HCT116 (cell line): ENCODE measurements around the gene PMAIP1. TPM values are rescaled to one million over a fixed set of nuclear protein-coding genes. Genes with fewer than 3 reads are reported as not detected.

ENCODE experiments used
- ATAC-seq: fragments of 200-7000 bp; cut with Tn5 transposase; 2 replicates; pipeline ENCODE4 v1.9.1; 2020; ENCODE audit warnings: mild to moderate bottlenecking, moderate library complexity
- BruUV-seq: library from RNA; stranded (reverse); fragments of 400-500 nt; replicated peaks from 2 replicates; lab custom pipeline; 2021; lab: Mats Ljungman, UMichigan
- CTCF ChIA-PET: fragments of 300-600 bp; sonication (Branson Sonifier 250); formaldehyde crosslinking; loops from one replicate; lab custom pipeline; 2021; ENCODE audit warnings: antibody characterized with exemption; lab: Charles Lee
- POLR2A ChIA-PET: fragments of 300-600, 350-600 bp; sonication (Branson Sonifier 250); formaldehyde crosslinking; loops from one replicate; lab custom pipeline; 2021; ENCODE audit warnings: antibody characterized with exemption; lab: Charles Lee
- RAD21 ChIA-PET, 2 experiments: fragments of 300-600 bp; sonication (Branson Sonifier 250); formaldehyde crosslinking; loops; one replicate each; lab custom pipeline; 2023; ENCODE audit warnings: low total read pairs in 2 of 2; ENCODE audit not compliant: uncharacterized antibody in 2 of 2, unreplicated experiment in 2 of 2, low non-redundant PET in 1 of 2; lab: Charles Lee
- DNase-seq: peaks from one replicate; pipeline ENCODE4 v3.0.0-alpha.2; 2010; ENCODE audit warnings: low read depth, low spot score
- H2AFZ ChIP-seq: fragments of 200-600 bp; shearing (Covaris generic), sonication (generic); 2 replicates; pipeline ENCODE4 v1.6.1; 2017; ENCODE audit warnings: low read depth, mixed run types, mixed read lengths, antibody characterized with exemption, low read length; ENCODE audit not compliant: poor library complexity, severe bottlenecking
- H3K27ac ChIP-seq: 2 replicates; pipeline ENCODE4 v1.5.1; 2012; ENCODE audit warnings: low read depth, low read length
- H3K27me3 ChIP-seq: fragments of 200-600 bp; sonication (generic); 2 replicates; pipeline ENCODE4 v1.6.1; 2016; ENCODE audit warnings: mixed run types, low read length, mixed read lengths; ENCODE audit not compliant: insufficient read depth
- H3K36me3 ChIP-seq, 2 experiments: fragments of 200-500 bp in 1 of 2; fragments of 200-600 bp in 1 of 2; sonication (Bioruptor generic) in 1 of 2; sonication (generic) in 1 of 2; 2 replicates each; pipeline versions ENCODE4 v1.5.1 to v1.6.1; 2014 to 2016; ENCODE audit warnings: low read length in 2 of 2, inconsistent platforms in 1 of 2, mixed read lengths in 1 of 2, mixed run types in 1 of 2; ENCODE audit not compliant: insufficient read depth in 2 of 2, control insufficient read depth in 1 of 2
- H3K4me1 ChIP-seq, 2 experiments: fragments of 200-600 bp in 1 of 2; sonication (generic) in 1 of 2; 2 replicates each; pipeline versions ENCODE4 v1.5.1 to v1.6.1; 2012 to 2017; ENCODE audit warnings: low read length in 2 of 2, inconsistent platforms in 1 of 2, mild to moderate bottlenecking in 1 of 2, mixed read lengths in 1 of 2, mixed run types in 1 of 2, moderate library complexity in 1 of 2; ENCODE audit not compliant: insufficient read depth in 2 of 2, control insufficient read depth in 1 of 2
- H3K4me2 ChIP-seq: fragments of 200-600 bp; sonication (generic); 2 replicates; pipeline ENCODE4 v1.6.1; 2017; ENCODE audit warnings: mixed run types, low read length, mixed read lengths
- H3K4me3 ChIP-seq, 2 experiments: fragments of 200-600 bp in 1 of 2; sonication (generic) in 1 of 2; replicated peaks in 1 of 2; 2 replicates each; pipeline ENCODE4 v1.5.1; 2011 to 2016; ENCODE audit warnings: low read length in 2 of 2, control low read depth in 1 of 2, low read depth in 1 of 2, mild to moderate bottlenecking in 1 of 2, mixed read lengths in 1 of 2, mixed run types in 1 of 2
- H3K79me2 ChIP-seq: fragments of 200-600 bp; sonication (generic); 2 replicates; pipeline ENCODE4 v1.6.1; 2017; ENCODE audit warnings: mild to moderate bottlenecking, mixed run types, low read length, moderate library complexity, mixed read lengths; ENCODE audit not compliant: insufficient read depth
- H3K9ac ChIP-seq: fragments of 200-600 bp; sonication (generic); 2 replicates; pipeline ENCODE4 v1.6.1; 2016; ENCODE audit warnings: low read length, mixed read lengths
- H3K9me2 ChIP-seq: fragments of 200-600 bp; sonication (generic), shearing (Covaris generic); 2 replicates; pipeline ENCODE4 v1.6.1; 2017; ENCODE audit warnings: mixed run types, mild to moderate bottlenecking, moderate library complexity; ENCODE audit not compliant: insufficient read depth
- H3K9me3 ChIP-seq, 2 experiments: fragments of 200-500 bp in 1 of 2; fragments of 200-600 bp in 1 of 2; sonication (Bioruptor generic) in 1 of 2; sonication (generic) in 1 of 2; 2 replicates each; pipeline ENCODE4 v1.6.1; 2014 to 2017; ENCODE audit warnings: low read length in 2 of 2, mixed read lengths in 2 of 2, inconsistent platforms in 1 of 2, low read depth in 1 of 2, mild to moderate bottlenecking in 1 of 2, mixed run types in 1 of 2, moderate library complexity in 1 of 2; ENCODE audit not compliant: control insufficient read depth in 1 of 2, insufficient read depth in 1 of 2
- H4K20me1 ChIP-seq: fragments of 200-600 bp; sonication (generic), shearing (Covaris generic); 2 replicates; pipeline ENCODE4 v1.6.1; 2017; ENCODE audit warnings: mixed run types, mild to moderate bottlenecking, moderate library complexity; ENCODE audit not compliant: insufficient read depth
- CBX3 ChIP-seq: IDR thresholded peaks from 2 replicates; pipeline ENCODE4 v1.6.1; 2012; ENCODE audit warnings: low read depth
- EGR1 ChIP-seq: IDR thresholded peaks from 2 replicates; pipeline ENCODE4 v1.6.1; 2012; ENCODE audit warnings: low read depth
- ELF1 ChIP-seq: IDR thresholded peaks from 2 replicates; pipeline ENCODE4 v1.6.1; 2012; ENCODE audit warnings: low read depth, borderline replicate concordance
- EZH2 ChIP-seq: fragments of 200-600 bp; sonication (generic); IDR thresholded peaks from 2 replicates; pipeline ENCODE4 v1.6.1; 2017; ENCODE audit warnings: antibody characterized with exemption, mixed run types
- EZH2phosphoT487 ChIP-seq: fragments of 200-600 bp; IDR thresholded peaks from 2 replicates; pipeline ENCODE4 v1.6.1; 2018; ENCODE audit warnings: antibody characterized with exemption, borderline replicate concordance
- FOSL1 ChIP-seq: IDR thresholded peaks from 2 replicates; pipeline ENCODE4 v1.6.1; 2012; ENCODE audit warnings: low read depth
- JUND ChIP-seq: IDR thresholded peaks from 2 replicates; pipeline ENCODE4 v1.6.1; 2012
- POLR2A ChIP-seq: IDR thresholded peaks from 2 replicates; pipeline ENCODE4 v1.7.0; 2011; ENCODE audit warnings: borderline replicate concordance; ENCODE audit not compliant: insufficient read depth, insufficient read length; ENCODE audit errors: extremely low read depth
- POLR2AphosphoS5 ChIP-seq: IDR thresholded peaks from 2 replicates; pipeline ENCODE4 v1.6.1; 2011; ENCODE audit warnings: mild to moderate bottlenecking, low read depth, low read length, moderate library complexity
- RAD21 ChIP-seq: IDR thresholded peaks from 2 replicates; pipeline ENCODE4 v1.6.1; 2012; ENCODE audit warnings: low read depth, mild to moderate bottlenecking
- SIN3A ChIP-seq: IDR thresholded peaks from 2 replicates; pipeline ENCODE4 v1.6.1; 2012; ENCODE audit warnings: low read depth
- SP1 ChIP-seq: IDR thresholded peaks from 2 replicates; pipeline ENCODE4 v1.6.1; 2012; ENCODE audit warnings: low read depth
- SRF ChIP-seq: IDR thresholded peaks from 2 replicates; pipeline ENCODE4 v1.6.1; 2012; ENCODE audit warnings: low read depth
- TCF7L2 ChIP-seq: IDR thresholded peaks from 2 replicates; pipeline ENCODE4 v1.7.0; 2011; ENCODE audit warnings: borderline replicate concordance, inconsistent platforms; ENCODE audit not compliant: insufficient read depth, insufficient read length; ENCODE audit errors: extremely low read depth
- YY1 ChIP-seq: IDR thresholded peaks from 2 replicates; pipeline ENCODE4 v1.6.1; 2011; ENCODE audit warnings: low read length, low read depth, moderate library complexity, mild to moderate bottlenecking; ENCODE audit not compliant: insufficient replicate concordance; ENCODE audit errors: extremely low read depth
- ZFX ChIP-seq: fragments of 450-650 bp; IDR thresholded peaks from 2 replicates; pipeline ENCODE4 v1.6.1; 2017
- ZNF274 ChIP-seq: fragments of 200-500 bp; sonication (Bioruptor generic); IDR thresholded peaks from 2 replicates; pipeline ENCODE4 v1.6.1; 2014; ENCODE audit warnings: mild to moderate bottlenecking, low read depth, low read length, inconsistent platforms
- intact Hi-C: fragments of 100-400 bp; cut with micrococcal nuclease; formaldehyde crosslinking; loops from 2 replicates; pipeline ENCODE4 v1.10.0; 2022
- total RNA-seq: library from RNA; stranded (reverse); gene quantifications from one replicate; pipeline ENCODE4 v1.2.1, GENCODE V29; 2021; ENCODE audit not compliant: unreplicated experiment
- TF ChIP-seq, protein P1 (sequence below): IDR thresholded peaks from 2 replicates; pipeline ENCODE4 v1.6.1; 2012
- TF ChIP-seq, protein P2 (sequence below): IDR thresholded peaks from 2 replicates; pipeline ENCODE4 v1.6.1; 2012; ENCODE audit warnings: low read depth
- TF ChIP-seq, protein P3 (sequence below), 3 experiments: fragments of 200-600 bp in 1 of 3; sonication (generic) in 1 of 3; IDR thresholded peaks in 2 of 3; conservative IDR thresholded peaks in 1 of 3; 2 replicates each; pipeline ENCODE4 v1.5.1; 2012 to 2017; ENCODE audit warnings: low read depth in 2 of 3, low read length in 2 of 3, antibody characterized with exemption in 1 of 3, borderline replicate concordance in 1 of 3, control low read depth in 1 of 3, mild to moderate bottlenecking in 1 of 3, mixed read lengths in 1 of 3, mixed run types in 1 of 3, moderate library complexity in 1 of 3; ENCODE audit not compliant: insufficient read depth in 1 of 3
- TF ChIP-seq, protein P4 (sequence below): IDR thresholded peaks from 2 replicates; pipeline ENCODE4 v1.6.1; 2012

The PMAIP1 gene
- total RNA-seq, 1 experiment from 2014 or later = 66.7 TPM

DNA sequence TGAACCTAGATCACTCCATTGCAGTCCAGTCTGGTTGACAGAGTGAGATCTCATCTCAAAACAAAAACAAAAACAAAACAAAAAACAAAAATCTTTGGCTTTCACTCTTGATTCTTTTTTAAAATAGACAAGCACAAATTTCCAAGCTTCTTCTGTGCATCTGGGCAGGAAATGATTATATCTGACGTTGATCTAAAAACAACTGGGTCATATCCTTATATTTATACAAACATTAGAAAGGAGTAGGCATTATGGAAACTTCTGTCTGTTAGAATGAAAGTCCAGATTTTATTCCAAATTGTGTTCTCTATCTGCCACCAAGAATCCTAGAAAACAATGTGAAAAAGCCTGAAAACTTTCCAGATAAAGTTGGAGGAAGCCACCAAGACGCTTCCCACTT is 26.2 kb upstream of the PMAIP1 start (continued):
- no peak for TF ChIP-seq JUND
- no peak for TF ChIP-seq EGR1
- TF ChIP-seq POLR2A = no peak

DNA sequence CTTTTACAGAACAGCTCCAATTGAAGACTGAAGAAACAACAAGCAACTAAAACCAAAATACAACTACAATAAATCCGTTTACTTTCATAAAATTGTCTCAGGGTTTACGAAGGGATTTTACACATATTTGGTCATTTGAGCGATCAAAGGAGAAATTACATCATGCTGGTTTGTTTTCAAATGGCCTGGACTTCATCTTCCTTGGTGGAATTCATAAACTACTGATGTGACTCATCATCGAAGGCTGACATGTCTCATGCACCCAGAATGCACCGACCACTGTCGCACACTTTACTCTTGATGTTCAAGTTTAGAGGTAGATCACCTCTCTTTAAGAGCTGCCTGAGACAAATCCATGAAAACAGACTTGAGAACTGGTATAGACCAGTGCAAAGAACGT is 25.6 kb upstream of the PMAIP1 start:
- Histone ChIP-seq H3K4me1 (peaks cover 6 to 22% of the 10 kb centered on the region in 2 experiments), H3K27me3 (no peaks in the 10 kb centered on the region), H3K9me3 (no peaks in the 10 kb centered on the region), H4K20me1 (no peaks in the 10 kb centered on the region), H2AFZ (peak overlapping the region; percentile 86), H3K9me2 (no peaks in the 10 kb centered on the region), H3K9ac (no peak overlapping the region), H3K36me3 (no peaks in the 10 kb centered on the region), H3K79me2 (no peaks in the 10 kb centered on the region), H3K4me3 (no peak overlapping the region), H3K27ac (no peak overlapping the region), H3K4me2 (peak overlapping the region; percentile 53)
- CTCF ChIA-PET = no interaction called here
- no TSS peak for BruUV-seq
- ATAC-seq = peak; percentile 88
- peak; percentile 65 for DNase-seq
- intact Hi-C loops = no loop called here
- POLR2A ChIA-PET = interaction anchor here (2.7 kb wide), 1 partner anchor 25 kb away, joined by 14 read pairs; the partner anchor contains the start of gene PMAIP1
- RAD21 ChIA-PET = no interaction called here
- TF ChIP-seq ELF1 (no peak), EZH2 (no peak), TCF7L2 (no peak), SP1 (peak; percentile 40; the same call in 1 of the 2 replicates), SRF (peak; percentile 67), RAD21 (no peak), CBX3 (peak; percentile 79; the same call in 1 of the 2 replicates), SIN3A (no peak), EGR1 (no peak), YY1 (no peak), FOSL1 (peak; percentile 80), ZFX (no peak), POLR2AphosphoS5 (no peak), POLR2A (no peak), JUND (peak; percentile 79), ZNF274 (no peak), EZH2phosphoT487 (no peak)
- TF ChIP-seq, protein P1, sequence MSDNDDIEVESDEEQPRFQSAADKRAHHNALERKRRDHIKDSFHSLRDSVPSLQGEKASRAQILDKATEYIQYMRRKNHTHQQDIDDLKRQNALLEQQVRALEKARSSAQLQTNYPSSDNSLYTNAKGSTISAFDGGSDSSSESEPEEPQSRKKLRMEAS = peak; percentile 70
- TF ChIP-seq, protein P2, sequence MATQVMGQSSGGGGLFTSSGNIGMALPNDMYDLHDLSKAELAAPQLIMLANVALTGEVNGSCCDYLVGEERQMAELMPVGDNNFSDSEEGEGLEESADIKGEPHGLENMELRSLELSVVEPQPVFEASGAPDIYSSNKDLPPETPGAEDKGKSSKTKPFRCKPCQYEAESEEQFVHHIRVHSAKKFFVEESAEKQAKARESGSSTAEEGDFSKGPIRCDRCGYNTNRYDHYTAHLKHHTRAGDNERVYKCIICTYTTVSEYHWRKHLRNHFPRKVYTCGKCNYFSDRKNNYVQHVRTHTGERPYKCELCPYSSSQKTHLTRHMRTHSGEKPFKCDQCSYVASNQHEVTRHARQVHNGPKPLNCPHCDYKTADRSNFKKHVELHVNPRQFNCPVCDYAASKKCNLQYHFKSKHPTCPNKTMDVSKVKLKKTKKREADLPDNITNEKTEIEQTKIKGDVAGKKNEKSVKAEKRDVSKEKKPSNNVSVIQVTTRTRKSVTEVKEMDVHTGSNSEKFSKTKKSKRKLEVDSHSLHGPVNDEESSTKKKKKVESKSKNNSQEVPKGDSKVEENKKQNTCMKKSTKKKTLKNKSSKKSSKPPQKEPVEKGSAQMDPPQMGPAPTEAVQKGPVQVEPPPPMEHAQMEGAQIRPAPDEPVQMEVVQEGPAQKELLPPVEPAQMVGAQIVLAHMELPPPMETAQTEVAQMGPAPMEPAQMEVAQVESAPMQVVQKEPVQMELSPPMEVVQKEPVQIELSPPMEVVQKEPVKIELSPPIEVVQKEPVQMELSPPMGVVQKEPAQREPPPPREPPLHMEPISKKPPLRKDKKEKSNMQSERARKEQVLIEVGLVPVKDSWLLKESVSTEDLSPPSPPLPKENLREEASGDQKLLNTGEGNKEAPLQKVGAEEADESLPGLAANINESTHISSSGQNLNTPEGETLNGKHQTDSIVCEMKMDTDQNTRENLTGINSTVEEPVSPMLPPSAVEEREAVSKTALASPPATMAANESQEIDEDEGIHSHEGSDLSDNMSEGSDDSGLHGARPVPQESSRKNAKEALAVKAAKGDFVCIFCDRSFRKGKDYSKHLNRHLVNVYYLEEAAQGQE = no peak
- TF ChIP-seq, protein P3, sequence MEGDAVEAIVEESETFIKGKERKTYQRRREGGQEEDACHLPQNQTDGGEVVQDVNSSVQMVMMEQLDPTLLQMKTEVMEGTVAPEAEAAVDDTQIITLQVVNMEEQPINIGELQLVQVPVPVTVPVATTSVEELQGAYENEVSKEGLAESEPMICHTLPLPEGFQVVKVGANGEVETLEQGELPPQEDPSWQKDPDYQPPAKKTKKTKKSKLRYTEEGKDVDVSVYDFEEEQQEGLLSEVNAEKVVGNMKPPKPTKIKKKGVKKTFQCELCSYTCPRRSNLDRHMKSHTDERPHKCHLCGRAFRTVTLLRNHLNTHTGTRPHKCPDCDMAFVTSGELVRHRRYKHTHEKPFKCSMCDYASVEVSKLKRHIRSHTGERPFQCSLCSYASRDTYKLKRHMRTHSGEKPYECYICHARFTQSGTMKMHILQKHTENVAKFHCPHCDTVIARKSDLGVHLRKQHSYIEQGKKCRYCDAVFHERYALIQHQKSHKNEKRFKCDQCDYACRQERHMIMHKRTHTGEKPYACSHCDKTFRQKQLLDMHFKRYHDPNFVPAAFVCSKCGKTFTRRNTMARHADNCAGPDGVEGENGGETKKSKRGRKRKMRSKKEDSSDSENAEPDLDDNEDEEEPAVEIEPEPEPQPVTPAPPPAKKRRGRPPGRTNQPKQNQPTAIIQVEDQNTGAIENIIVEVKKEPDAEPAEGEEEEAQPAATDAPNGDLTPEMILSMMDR (IDR thresholded peaks at IDR 0.05 in 2 of 3, conservative IDR thresholded peaks at IDR 0.05 in 1 of 3; ENCODE audit: borderline replicate concordance in 1 of 3, insufficient read depth in 1 of 3, low read depth in 2 of 3, low read length in 2 of 3) = no peak
- TF ChIP-seq, protein P4, sequence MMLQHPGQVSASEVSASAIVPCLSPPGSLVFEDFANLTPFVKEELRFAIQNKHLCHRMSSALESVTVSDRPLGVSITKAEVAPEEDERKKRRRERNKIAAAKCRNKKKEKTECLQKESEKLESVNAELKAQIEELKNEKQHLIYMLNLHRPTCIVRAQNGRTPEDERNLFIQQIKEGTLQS = peak; percentile 34; the same call in 1 of the 2 replicates
